OCI-LY3 (cell line): ENCODE measurements around the gene PLEKHA7.

Source experiments
- CTCF ChIP-seq: fragments of 200-600, 300-600 bp; sonication (generic); IDR thresholded peaks from 2 replicates; pipeline ENCODE4 v1.5.1; 2014; ENCODE audit warnings: antibody characterized with exemption, low read length, low read depth
- EZH2phosphoT487 ChIP-seq: fragments of 200-600 bp; shearing (Covaris generic); IDR thresholded peaks from 2 replicates; pipeline ENCODE4 v1.6.1; 2018; ENCODE audit warnings: antibody characterized with exemption, mixed run types, low read depth

- no peak for TF ChIP-seq CTCF
- TF ChIP-seq EZH2phosphoT487 = no peak
These were observed 199.0 kb downstream of the PLEKHA7 start for GRCh38 chr11:16815047-16815767.
